Endothelial cell of umbilical vein (primary cell): ENCODE results near the gene NOXA1.

Experiments
- CTCF ChIP-seq, 2 donors: IDR thresholded peaks; 1 replicate in 1 of 2; 2 replicates in 1 of 2; pipeline ENCODE4 v1.5.1; 2011; ENCODE audit warnings: low read length in 2 of 2, mild to moderate bottlenecking in 2 of 2, moderate library complexity in 2 of 2, control low read depth in 1 of 2, inconsistent platforms in 1 of 2, low read depth in 1 of 2; ENCODE audit not compliant: insufficient read depth in 1 of 2; ENCODE audit errors: extremely low read depth in 1 of 2
- EZH2 ChIP-seq: IDR thresholded peaks from 2 replicates; pipeline ENCODE4 v1.6.1; 2012; ENCODE audit warnings: borderline replicate concordance, low read depth, mild to moderate bottlenecking, moderate library complexity, low read length, inconsistent platforms; ENCODE audit not compliant: severe bottlenecking
- FOS ChIP-seq: IDR thresholded peaks from 2 replicates; pipeline ENCODE4 v1.6.1; 2011; ENCODE audit warnings: mild to moderate bottlenecking, low read length, moderate library complexity, borderline replicate concordance; ENCODE audit not compliant: insufficient read depth
- POLR2A ChIP-seq: IDR thresholded peaks from 2 replicates; pipeline ENCODE4 v1.6.1; 2012; ENCODE audit warnings: low read depth, mild to moderate bottlenecking, control low read depth, low read length

DNA sequence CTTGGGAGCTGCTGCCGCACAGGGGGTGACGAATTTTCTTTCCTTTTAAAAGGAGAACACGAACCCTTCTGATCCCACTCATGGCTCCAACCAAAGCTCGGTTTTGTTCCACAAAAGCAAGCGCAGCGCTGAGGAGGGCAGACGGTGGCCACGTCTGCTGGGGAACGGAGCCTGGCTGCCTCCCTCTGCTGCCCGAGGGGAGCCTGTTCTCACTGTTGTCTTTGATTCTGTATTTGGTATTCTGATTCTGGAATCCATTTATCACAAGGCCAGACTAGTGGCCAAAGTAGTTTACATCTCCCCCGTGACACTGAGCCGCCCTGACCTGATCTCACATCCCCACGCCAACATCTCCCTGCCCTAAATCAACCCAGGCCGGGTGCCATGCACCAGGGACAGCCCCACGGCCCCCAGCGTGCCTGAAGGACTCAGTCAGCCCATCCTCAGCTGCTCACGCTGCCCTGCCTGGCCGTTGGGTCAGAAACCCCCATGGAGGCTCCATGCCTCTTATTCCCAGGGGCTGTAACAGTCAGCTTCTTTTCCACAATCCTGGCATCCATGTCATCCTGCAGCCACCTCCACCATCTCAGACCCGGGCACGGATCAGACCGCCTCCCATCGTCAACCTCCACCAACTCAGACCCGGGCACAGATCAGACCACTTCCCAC is 42.7 kb downstream of the NOXA1 start:
- TF ChIP-seq POLR2A (no peak), CTCF (IDR thresholded peaks at IDR 0.05; ENCODE audit: extremely low read depth in 1 of 2, insufficient read depth in 1 of 2, low read depth in 1 of 2, low read length in 2 of 2) (no peak), EZH2 (no peak), FOS (no peak)
